GM18870 (cell line): Measurements from ENCODE around the gene AFF1.
"Not testable (repeated sequence)": the region's sequence is repeated elsewhere in the genome, so short reads cannot be mapped to it uniquely, and the experiment has no call there.

Source experiments
- ATAC-seq: cut with Tn5 transposase; IDR thresholded peaks from one replicate; pipeline ENCODE4 v1.9.1; 2021; ENCODE audit warnings: moderate library complexity; ENCODE audit not compliant: unreplicated experiment

The AFF1 gene

GRCh38 chr4:87010192-87010591, 75.4 kb downstream of the AFF1 start:
- ATAC-seq: no peak

DNA sequence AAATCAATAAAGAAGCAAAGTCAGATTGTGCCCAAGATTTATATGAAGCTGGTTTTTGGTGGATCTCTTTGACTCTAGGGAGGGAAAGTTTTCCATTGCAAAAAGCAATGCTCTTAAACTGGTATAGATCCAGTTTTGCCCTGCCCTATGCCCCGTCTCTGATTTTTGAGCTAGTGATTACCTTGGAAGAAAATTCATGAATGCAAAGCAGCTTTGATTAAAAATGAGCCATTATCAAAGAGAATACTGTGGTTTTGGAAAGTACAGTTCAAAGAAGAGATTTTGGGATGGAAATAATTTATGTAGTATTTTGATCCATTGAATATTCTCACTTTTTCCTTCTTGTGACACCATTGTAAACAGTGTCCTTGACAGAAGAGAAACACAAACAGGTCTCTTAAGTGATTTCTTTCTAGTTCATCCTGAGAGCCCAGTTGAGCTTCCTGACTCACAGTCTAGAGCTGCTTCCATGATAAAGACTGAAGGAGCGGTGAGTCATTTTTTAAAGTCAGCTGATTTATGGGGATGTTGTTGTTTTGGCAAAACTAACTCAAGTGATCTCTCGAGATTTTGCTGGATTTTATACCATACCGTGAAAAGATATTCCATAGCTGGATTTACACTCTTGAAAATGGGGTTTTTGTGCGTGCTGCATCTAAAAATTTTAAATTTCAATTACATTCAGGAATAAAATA, 76.7 kb downstream of the AFF1 start:
- ATAC-seq: no peak

- ATAC-seq: peak; percentile 79
Observed at GRCh38 chr4:87012265-87012953, 77.6 kb downstream of the AFF1 start.

GRCh38 chr4:87012954-87013308, 78.1 kb downstream of the AFF1 start:
- not testable (repeated sequence) for ATAC-seq

GRCh38 chr4:87014284-87014782, 79.5 kb downstream of the AFF1 start:
- no peak for ATAC-seq

DNA sequence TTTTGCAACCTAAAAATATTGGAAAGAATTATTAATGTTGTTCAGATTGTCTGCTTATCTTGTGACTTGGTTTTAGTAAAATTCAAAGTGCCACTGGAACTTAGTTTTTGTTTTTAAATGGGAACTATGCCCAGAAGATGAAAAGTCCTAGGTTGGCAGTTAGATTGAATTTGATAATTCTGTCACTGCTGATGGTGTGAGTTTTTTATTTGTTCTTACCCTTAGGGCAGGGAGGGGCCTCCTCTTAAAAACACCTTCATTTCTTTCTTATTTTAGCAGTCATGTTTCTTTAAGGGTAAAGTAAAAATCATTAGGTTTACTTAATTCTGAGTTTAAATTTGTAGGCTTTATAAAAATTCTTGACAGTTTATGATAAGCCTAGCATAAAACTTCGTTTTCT, 80.6 kb downstream of the AFF1 start:
- ATAC-seq: no peak

DNA sequence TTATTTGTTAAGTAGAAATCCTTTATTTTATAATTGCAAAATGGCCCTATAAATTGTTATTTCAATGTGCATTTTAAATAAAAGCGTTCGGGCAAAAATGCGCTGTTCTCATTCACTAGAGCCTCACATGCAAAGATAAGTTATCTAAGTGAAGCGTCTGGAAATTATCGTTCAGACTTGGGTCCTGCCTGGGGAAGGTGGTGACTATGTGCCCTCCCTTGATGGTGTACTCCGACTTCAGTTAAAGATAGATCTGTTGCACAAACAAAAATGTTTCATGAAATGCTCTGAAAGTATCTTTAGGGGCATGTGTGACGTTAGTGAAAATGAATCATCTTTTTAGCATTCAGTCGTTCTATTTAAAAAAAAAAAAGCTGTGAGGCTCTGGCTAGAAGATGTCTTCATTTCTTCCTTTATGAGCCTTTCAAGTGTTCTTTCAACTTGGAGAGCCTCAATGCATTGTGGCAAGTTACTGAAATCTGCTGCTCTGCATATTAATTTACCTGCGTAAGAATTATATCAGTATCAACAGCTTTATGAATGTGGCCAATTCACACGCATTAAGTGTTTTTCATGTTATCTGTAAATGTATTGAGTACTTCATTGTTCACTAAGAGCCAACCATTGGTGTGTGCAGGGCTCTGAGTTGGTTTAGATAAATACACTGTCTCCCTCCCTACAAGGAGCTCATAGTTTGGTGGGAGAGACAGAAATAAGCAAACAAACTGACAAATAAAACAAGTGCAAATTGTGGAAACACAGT, 83.0 kb downstream of the AFF1 start:
- ATAC-seq: no peak

DNA sequence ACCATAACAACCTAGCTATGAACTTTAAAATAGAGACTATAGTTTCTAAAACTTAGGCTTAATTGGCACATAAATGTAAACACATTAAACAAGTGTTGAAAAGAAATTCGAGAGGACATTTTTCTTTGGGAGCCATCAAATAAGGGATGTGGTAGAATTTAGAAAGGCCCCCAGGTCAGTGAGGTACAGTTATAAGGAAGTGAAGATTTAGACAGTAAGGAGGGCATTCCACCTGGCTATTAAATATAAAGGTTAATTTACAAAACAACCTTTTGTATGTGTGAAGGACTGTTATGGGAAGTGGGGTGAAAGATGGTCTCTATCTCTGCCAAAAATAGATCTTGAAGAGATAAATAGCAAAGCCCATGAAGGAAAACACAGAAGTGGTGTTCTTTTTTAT, 83.9 kb downstream of the AFF1 start:
- no peak for ATAC-seq

- no peak for ATAC-seq
Observed at GRCh38 chr4:87019246-87019791, 84.5 kb downstream of the AFF1 start.

- ATAC-seq: no peak
Observed at GRCh38 chr4:87019898-87020297, 85.1 kb downstream of the AFF1 start.

GRCh38 chr4:87024201-87024600, 89.4 kb downstream of the AFF1 start:
- no peak for ATAC-seq

GRCh38 chr4:87025023-87025613, 90.3 kb downstream of the AFF1 start:
- no peak for ATAC-seq

DNA sequence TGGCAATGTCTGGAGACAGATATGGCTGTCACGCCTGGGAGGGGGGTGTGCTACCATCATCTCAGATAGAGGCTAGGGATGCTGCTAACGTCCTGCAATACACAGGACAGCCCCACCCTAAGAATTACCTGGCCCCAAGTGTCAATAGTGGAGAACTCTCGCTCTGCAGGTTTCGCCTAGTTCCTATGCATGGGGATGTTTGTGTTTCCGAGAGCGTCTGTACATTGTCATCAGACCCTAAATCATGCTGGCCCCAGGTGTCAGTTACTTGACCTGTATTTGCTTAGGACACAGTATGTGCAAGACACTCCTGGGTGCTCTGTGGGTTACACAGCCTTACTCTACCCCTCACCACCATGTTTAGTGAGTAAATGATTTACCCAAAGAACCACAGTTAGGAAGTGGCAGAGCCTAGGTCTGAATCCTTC, 90.8 kb downstream of the AFF1 start:
- peak; percentile 64 for ATAC-seq

DNA sequence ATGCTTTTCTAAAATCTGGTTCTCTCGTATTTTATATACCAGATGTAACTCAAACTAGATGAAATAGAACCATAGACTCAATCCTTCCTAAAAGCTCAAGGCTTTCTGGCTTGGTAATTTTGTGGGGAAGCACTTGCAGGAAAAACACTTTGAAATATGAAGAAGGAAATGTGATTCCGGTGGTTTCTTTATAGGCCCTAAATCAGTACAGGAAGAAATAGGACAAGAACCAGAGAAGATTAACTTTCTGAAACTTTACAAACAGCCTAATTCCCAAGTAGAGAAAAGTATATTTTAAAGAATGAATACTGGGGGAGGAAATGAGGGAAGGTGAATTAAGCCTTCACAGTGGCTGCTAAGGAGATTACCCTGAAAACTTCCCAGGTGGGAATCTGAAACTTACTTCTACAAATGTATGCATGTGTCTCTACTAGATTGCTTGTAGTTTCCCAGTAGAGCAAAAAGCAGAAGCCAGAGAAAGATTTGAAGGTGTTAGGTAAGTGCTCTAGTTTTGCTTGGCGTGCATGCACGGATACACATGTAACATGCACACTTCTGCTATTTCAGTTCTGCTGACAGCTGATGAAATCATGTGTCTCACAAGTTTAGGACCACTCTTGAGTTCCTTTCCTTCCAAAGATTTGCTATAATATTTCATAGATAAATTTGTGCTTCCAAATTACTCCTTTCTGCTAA, 92.1 kb downstream of the AFF1 start:
- peak; percentile 89 for ATAC-seq

DNA sequence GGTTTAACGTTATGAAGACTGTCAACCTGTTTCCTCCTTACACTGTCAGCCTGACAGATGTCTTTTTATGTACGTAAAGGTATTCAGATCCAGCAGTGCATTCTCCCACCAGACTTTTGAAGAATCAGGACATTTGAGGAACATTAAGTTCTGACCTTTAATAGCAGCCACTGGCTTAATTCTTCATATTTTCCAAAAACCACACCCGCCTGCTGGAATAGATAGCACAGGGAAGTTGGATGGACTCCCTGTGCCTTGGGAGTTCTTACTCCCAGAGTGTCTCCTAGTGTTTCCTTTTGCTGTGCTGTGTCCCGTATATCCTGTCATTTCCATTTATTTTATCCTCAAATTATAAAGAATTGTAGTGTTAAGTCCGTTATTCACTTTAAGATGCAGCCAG, 94.5 kb downstream of the AFF1 start:
- no peak for ATAC-seq

GRCh38 chr4:87030124-87030523, 95.3 kb downstream of the AFF1 start:
- no peak for ATAC-seq

GRCh38 chr4:87030755-87031441, 96.1 kb downstream of the AFF1 start:
- ATAC-seq: no peak

DNA sequence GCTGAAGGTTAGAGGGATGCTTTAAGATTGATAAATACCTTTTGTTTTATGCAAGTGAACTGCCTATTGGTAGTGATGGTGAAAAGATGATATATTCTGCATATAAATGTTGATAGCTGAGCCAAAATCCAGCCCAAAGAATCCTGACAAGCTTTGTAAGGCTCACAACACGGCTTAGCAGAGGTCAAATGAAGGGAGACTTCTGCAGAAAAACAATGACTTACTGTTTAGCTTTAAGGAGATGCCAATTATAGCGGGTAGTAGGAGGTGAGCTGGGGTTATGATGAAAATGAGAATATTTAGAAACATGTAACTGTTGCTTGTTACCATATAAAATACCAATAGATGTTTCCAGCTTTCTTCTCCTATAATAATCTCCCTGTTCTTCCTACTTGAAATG, 97.1 kb downstream of the AFF1 start:
- ATAC-seq: no peak

DNA sequence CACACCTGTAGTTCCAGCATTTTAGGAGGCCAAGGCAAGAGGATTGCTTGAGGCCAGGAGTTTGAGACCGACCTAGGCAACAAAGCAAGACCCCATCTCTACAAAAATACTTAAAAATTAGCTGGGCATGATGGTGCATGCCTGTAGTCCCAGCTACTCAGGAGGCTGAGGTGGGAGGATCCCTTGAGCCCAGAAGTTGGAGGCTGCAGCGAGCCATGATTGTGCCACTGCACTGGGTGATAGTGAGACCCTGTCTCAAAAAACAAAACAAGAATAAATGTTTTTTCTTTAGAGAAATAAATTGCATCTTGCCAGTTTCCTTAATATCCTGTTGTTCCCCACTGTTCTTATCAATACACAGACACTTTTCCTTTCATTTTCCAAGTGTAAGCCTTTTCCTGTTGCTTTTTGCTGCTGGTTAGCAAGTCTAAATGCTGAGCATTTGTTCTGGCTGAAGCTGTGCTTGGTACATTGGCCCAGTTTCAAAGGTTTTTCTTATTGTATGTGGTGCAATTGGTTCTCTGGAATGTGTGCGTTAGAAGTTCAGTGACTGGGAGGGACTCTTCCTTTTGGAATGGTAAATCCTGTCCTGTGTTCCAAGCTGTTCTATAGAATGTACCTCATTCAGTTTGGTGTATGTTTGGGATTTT, 98.2 kb downstream of the AFF1 start:
- no peak for ATAC-seq
